Measurements from ENCODE around the gene MPO. TPM values are rescaled to one million over a fixed set of nuclear protein-coding genes. Genes with fewer than 3 reads are reported as not detected.

The MPO gene
- total and polyA plus RNA-seq, 9 of the 15 experiments (the other 6 are each of a cell fraction or from before 2014, with no cell fraction given) = 0.04 to 0.47 (median 0.39) TPM; not detected in 6

- TF ChIP-seq MLX (CRISPR knock-in tag; conservative IDR thresholded peaks at IDR 0.05) (no peak; a peak in 1 of 4 replicates), GTF2E2 (tag; IDR thresholded peaks at IDR 0.05) (no peak), ATF7 (IDR thresholded peaks at IDR 0.05) (no peak), BRF2 (IDR thresholded peaks at IDR 0.05; ENCODE audit: borderline replicate concordance, insufficient read depth, insufficient read length) (no peak), HES1 (IDR thresholded peaks at IDR 0.05; ENCODE audit: low read depth) (no peak), ZFP36 (IDR thresholded peaks at IDR 0.05; ENCODE audit: low read depth, low read length, partially characterized antibody) (no peak), ZNF263 (CRISPR knock-in tag; IDR thresholded peaks at IDR 0.05; ENCODE audit: borderline replicate concordance) (no peak), CREB3 (tag; conservative IDR thresholded peaks at IDR 0.05; ENCODE audit: low read depth) (no peak), ZNF586 (CRISPR knock-in tag; conservative IDR thresholded peaks at IDR 0.05) (peak; percentile 7; the same call in 1 of the 2 replicates), ZSCAN32 (CRISPR knock-in tag; IDR thresholded peaks at IDR 0.05) (no peak), GTF2A2 (tag; IDR thresholded peaks at IDR 0.05) (no peak), DLX4 (CRISPR knock-in tag; IDR thresholded peaks at IDR 0.05) (no peak), JUND (IDR thresholded peaks at IDR 0.05; ENCODE audit: borderline replicate concordance, low read depth, low read length) (no peak), JUND (tag; IDR thresholded peaks at IDR 0.05; ENCODE audit: borderline replicate concordance, low read depth, low read length) (peak; percentile 11; the same call in 2 of the 3 replicates), MCM7 (IDR thresholded peaks at IDR 0.05) (peak in 1 of 2 experiments; percentile 54; a peak in 1 of 4 replicates), TBL1XR1 (IDR thresholded peaks at IDR 0.05; ENCODE audit: low read length in 2 of 2) (no peak; a peak in 1 of 4 replicates), SOX6 (IDR thresholded peaks at IDR 0.05) (no peak), GTF2B (IDR thresholded peaks at IDR 0.05; ENCODE audit: extremely low read depth, insufficient read length) (no peak), ZBTB34 (CRISPR knock-in tag; IDR thresholded peaks at IDR 0.05) (no peak)
Measured at GRCh38 chr17:58329810-58330537, 49.2 kb upstream of the MPO start (continued).
